Measurements from ENCODE around the gene KLHL12.

Gene KLHL12

DNA sequence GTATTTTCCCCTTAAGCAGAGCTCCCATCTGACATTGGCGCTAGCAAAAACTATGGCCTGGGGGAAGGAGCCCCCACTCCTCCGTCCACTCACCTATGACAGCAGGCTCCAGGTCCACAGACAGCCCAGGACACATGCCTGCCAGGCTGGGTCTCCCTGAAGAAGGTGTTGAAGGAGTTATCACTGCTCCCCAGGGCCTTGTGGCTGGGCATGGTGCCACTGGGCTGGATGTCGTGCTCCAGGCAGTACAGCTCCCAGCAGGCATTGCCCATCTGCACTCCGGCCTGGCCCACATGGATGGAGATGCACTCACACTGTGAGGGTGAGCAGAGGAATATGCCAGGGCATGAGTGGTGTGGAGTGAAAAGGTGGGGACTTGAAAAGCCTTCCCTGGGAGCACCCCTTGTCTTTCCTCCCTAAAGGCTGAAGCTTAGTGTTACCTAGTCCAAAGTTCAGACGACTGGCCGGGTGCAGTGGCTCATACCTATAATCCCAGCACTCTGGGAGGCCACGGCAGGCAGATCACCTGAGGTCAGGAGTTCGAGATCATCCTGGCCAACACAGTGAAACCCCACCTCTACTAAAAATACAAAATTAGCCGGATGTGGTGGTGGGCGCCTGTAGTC lies 68.1 kb downstream of the KLHL12 start:
- TF ChIP-seq, protein P1, sequence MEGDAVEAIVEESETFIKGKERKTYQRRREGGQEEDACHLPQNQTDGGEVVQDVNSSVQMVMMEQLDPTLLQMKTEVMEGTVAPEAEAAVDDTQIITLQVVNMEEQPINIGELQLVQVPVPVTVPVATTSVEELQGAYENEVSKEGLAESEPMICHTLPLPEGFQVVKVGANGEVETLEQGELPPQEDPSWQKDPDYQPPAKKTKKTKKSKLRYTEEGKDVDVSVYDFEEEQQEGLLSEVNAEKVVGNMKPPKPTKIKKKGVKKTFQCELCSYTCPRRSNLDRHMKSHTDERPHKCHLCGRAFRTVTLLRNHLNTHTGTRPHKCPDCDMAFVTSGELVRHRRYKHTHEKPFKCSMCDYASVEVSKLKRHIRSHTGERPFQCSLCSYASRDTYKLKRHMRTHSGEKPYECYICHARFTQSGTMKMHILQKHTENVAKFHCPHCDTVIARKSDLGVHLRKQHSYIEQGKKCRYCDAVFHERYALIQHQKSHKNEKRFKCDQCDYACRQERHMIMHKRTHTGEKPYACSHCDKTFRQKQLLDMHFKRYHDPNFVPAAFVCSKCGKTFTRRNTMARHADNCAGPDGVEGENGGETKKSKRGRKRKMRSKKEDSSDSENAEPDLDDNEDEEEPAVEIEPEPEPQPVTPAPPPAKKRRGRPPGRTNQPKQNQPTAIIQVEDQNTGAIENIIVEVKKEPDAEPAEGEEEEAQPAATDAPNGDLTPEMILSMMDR (conservative IDR thresholded peaks at IDR 0.05): no peak

DNA sequence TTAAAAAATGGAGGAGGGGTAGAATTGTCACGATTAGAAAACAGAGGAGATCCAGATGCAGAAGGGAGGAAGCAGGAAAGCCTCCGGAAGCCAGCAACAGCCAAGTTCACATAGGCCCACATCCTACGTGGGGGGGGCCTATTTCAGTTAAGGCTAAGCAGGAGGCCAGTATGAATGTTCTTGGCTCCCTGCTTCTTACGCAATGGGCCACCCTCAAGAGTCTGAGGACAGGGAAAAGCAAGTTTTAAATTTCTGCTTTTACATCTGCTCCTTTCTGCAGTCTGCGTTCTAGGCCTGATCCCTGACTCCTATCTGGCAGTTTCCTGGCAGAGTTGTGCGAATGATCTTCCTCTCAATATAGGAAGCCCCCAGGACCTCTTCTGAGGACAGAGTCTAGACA lies 68.7 kb downstream of the KLHL12 start:
- TF ChIP-seq, protein P1 (conservative IDR thresholded peaks at IDR 0.05): no peak
- H3K27ac ChIP-seq: no peak overlapping the region

More for the DNA sequence above, 68.1 kb downstream of the KLHL12 start:
- H3K27ac ChIP-seq: no peak overlapping the region

DNA sequence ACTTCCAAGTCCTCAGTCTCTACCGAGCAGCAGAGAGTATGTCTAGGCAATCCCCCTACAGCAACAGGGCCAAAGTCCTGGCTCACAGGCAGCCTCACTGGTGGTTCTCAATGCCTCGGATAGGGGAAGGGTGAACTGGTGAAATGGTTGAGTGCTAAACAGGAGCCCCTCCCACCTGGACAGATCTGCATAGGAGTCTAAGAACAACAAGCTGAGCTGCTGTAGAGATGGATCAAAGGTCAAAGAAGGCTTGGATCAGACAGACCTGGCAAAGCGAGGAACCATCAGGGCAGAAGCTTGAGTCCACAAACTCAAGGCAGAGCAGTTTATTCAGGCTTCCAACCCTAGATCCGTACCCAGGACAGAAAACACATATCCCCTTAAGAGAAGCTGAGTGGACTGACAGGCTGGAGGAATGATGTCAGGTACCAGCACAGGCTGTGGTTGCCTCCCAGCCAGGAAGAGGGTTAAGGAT lies 69.9 kb downstream of the KLHL12 start:
- no peak overlapping the region for H3K27ac ChIP-seq
- TF ChIP-seq, protein P1 (conservative IDR thresholded peaks at IDR 0.05): no peak

DNA sequence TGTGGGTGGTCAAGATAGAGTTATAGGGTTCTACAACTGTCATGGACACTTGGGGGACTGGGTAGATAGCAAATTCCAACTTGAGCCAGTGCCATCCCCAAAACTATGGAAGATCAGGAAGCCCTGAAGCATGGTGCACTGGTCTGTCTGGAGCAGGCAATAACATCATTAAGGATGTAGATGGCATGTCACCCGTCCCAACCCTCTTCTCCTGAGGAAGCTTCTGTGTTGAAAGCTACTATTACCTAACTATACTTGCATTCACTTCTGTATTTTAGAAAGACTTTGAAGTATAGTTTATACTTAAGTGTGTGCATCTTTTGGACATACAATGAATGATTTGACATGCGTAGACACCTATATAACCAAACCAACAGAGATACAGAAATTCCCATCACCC lies 71.0 kb downstream of the KLHL12 start:
- H3K27ac ChIP-seq: no peak overlapping the region
- TF ChIP-seq, protein P1 (conservative IDR thresholded peaks at IDR 0.05): no peak

DNA sequence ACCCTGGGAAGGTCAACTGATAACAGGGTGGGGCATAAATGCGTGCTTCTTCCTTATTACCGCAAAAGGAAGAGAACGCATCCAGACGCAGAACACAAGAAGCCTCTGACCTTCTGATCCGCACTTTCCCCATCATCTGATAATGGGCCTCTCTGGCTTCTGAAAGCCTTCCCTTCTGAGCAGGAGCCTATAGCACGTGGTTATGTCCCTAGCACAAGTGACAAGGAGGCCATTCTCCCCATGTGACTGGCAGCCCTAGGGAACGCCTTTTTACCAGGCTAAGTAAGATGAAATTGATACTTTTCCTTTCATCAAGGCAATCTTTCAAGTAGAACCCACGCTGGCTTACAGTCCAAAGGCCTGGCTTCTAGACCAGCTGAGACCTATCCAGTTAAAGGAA lies 72.2 kb downstream of the KLHL12 start:
- H3K27ac ChIP-seq: no peak overlapping the region
- TF ChIP-seq, protein P1 (conservative IDR thresholded peaks at IDR 0.05): no peak

DNA sequence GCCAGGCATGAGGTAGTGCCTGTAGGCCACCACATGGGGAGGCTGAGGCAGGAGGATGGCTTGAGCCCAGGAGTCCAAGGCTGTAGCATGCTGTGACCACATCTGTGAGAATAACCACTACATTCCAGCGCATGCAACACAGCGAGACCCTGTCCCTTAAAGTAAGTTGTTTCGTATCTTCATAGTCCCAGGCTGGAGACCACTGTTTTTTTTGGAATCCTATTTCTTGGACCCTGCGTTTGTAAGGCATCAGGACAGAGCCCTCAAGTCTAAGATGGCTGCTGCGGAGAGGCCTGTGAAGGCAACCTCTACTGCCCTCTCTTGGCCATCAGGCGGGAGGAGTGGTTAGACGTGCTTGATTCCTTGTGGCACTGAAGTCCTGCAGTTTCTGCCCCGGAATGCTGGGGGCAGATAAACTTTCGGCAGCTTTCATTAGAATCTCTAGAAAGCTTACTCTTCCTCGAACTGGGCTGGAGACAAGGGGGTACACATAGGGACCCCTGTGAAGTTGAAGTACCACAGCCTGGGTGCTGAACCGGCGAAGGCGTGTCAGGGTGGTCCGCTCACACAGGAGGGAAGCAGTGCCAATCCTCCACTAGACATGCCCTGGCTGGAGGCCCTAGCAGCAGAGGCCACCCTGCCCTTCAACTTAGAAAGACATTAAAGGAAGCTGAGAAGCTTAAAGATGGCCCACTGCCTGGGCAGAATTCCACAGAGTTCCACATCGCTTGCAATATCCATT lies 74.7 kb downstream of the KLHL12 start:
- H3K27ac ChIP-seq: no peak overlapping the region
- TF ChIP-seq, protein P1 (conservative IDR thresholded peaks at IDR 0.05): peak; percentile 72

DNA sequence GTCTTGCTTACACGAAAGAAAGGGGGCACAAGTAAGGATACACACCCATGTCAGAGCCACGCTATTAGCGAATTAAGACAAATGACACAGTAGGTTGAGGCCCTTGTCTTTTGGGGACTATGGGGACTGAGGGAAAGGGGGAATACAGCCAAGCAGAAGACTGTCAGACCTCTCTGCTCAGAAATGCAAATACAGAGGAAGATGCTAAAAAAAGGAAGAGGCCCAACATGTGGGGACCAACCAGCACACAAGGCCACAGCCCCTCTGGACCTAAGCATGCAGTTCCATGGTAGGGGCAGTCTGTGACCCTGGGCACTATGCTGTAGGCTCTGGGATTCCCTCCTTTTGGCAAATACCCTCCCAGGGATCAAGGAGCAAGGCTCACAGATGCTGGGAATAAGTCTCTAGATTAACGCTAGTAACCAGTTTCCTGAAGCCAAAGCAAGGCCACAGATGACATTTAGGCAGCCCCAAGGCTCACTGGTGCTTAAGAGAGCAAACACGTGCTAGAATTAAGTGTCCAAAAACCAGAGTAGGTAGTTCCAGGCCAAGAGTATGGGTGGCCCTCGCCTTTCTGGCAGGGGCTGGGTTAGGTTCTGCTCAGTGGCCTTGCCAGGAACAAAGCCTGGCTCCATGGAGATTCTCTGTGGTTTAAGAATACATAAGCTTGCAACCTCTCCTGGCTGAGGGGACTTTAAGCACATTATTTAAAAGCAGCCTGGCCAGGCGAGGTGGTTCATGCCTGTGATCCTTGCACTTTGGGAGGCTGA lies 76.3 kb downstream of the KLHL12 start:
- TF ChIP-seq, protein P1 (conservative IDR thresholded peaks at IDR 0.05): no peak
- H3K27ac ChIP-seq: no peak overlapping the region
